HG02763 (cell line): ENCODE data around the gene DNAJC5G.
"Not testable (repeated sequence)": the region's sequence is repeated elsewhere in the genome, so short reads cannot be mapped to it uniquely, and the experiment has no call there.

Experiments
- ATAC-seq: cut with Tn5 transposase; IDR thresholded peaks from one replicate; pipeline ENCODE4 v1.9.1; 2021; ENCODE audit warnings: mild to moderate bottlenecking, moderate library complexity; ENCODE audit not compliant: unreplicated experiment

The DNAJC5G gene

GRCh38 chr2:27250652-27251379 is 24.4 kb upstream of the DNAJC5G start:
- no peak for ATAC-seq

- ATAC-seq: no peak
Observed at GRCh38 chr2:27251766-27252165, 23.5 kb upstream of the DNAJC5G start.

- no peak for ATAC-seq
Observed at GRCh38 chr2:27255187-27255586, 20.0 kb upstream of the DNAJC5G start.

- no peak for ATAC-seq
Observed at GRCh38 chr2:27255660-27256059, 19.6 kb upstream of the DNAJC5G start.

- no peak for ATAC-seq
Observed at GRCh38 chr2:27256855-27257454, 18.3 kb upstream of the DNAJC5G start.

GRCh38 chr2:27258051-27258450 is 17.2 kb upstream of the DNAJC5G start:
- no peak for ATAC-seq

GRCh38 chr2:27261241-27261925 is 13.8 kb upstream of the DNAJC5G start:
- no peak for ATAC-seq

- ATAC-seq: no peak
Observed at GRCh38 chr2:27261926-27262298, 13.3 kb upstream of the DNAJC5G start.

GRCh38 chr2:27262379-27263286 is 12.6 kb upstream of the DNAJC5G start, which contains the start of gene SLC30A3:
SLC30A3 (minus strand) TSS chr2:27263047; CDS start chr2:27262906, 141 bp downstream.
- no peak for ATAC-seq

- no peak for ATAC-seq
Observed at GRCh38 chr2:27263287-27264252, 11.7 kb upstream of the DNAJC5G start.

GRCh38 chr2:27264253-27264752 is 10.9 kb upstream of the DNAJC5G start:
- ATAC-seq: no peak

GRCh38 chr2:27264753-27265535 is 10.3 kb upstream of the DNAJC5G start:
- ATAC-seq: no peak

GRCh38 chr2:27265536-27265870 is 9.7 kb upstream of the DNAJC5G start:
- ATAC-seq: no peak

GRCh38 chr2:27268296-27268695 is 6.9 kb upstream of the DNAJC5G start:
- not testable (repeated sequence) for ATAC-seq

- ATAC-seq: no peak
Observed at GRCh38 chr2:27270131-27270530, 5.1 kb upstream of the DNAJC5G start.

- ATAC-seq: no peak
Observed at GRCh38 chr2:27270670-27271069, 4.6 kb upstream of the DNAJC5G start.

- no peak for ATAC-seq
Observed at GRCh38 chr2:27271631-27272340, 3.4 kb upstream of the DNAJC5G start.
